H9 (cell line): Measurements from ENCODE around the gene SUN2. TPM values are rescaled to one million over a fixed set of nuclear protein-coding genes. Genes with fewer than 3 reads are reported as not detected.

ENCODE experiments used
- DNase-seq: peaks from one replicate; pipeline ENCODE4 v3.0.0-alpha.2; 2017
- H2AFZ ChIP-seq: one replicate; pipeline ENCODE4 v1.6.1; 2013; ENCODE audit warnings: mild to moderate bottlenecking, low read length, control low read depth, moderate library complexity
- H2AK5ac ChIP-seq: 2 replicates; pipeline ENCODE4 v1.6.1; 2013; ENCODE audit warnings: low read length, control low read depth, mixed read lengths; ENCODE audit not compliant: insufficient read length
- H2BK120ac ChIP-seq: one replicate; pipeline ENCODE4 v1.6.1; 2013; ENCODE audit warnings: low read depth, mild to moderate bottlenecking, low read length, control low read depth, inconsistent platforms; ENCODE audit not compliant: poor library complexity, severe bottlenecking
- H2BK12ac ChIP-seq: 2 replicates; pipeline ENCODE4 v1.6.1; 2013; ENCODE audit warnings: low read length, control low read depth, mixed read lengths, low read depth; ENCODE audit not compliant: insufficient read length
- H2BK15ac ChIP-seq: 2 replicates; pipeline ENCODE4 v1.6.1; 2013; ENCODE audit warnings: low read depth, low read length, control low read depth
- H2BK20ac ChIP-seq: one replicate; pipeline ENCODE4 v1.6.1; 2013; ENCODE audit warnings: low read depth, mild to moderate bottlenecking, low read length, control low read depth, inconsistent platforms; ENCODE audit not compliant: poor library complexity, severe bottlenecking
- H2BK5ac ChIP-seq: 2 replicates; pipeline ENCODE4 v1.6.1; 2013; ENCODE audit warnings: low read length, control low read depth, mixed read lengths; ENCODE audit not compliant: insufficient read length
- H3K14ac ChIP-seq: 2 replicates; pipeline ENCODE4 v1.6.1; 2013; ENCODE audit warnings: low read length, control low read depth; ENCODE audit not compliant: insufficient read depth
- H3K18ac ChIP-seq: 2 replicates; pipeline ENCODE4 v1.6.1; 2013; ENCODE audit warnings: low read depth, mild to moderate bottlenecking, mixed read lengths, low read length, control low read depth; ENCODE audit not compliant: insufficient read length
- H3K23ac ChIP-seq: 2 replicates; pipeline ENCODE4 v1.6.1; 2013; ENCODE audit warnings: low read length, control low read depth, mixed read lengths, low read depth; ENCODE audit not compliant: insufficient read length
- H3K23me2 ChIP-seq: 2 replicates; pipeline ENCODE4 v1.6.1; 2013; ENCODE audit warnings: low read depth, mild to moderate bottlenecking, mixed read lengths, low read length, control low read depth; ENCODE audit not compliant: insufficient read length, poor library complexity, severe bottlenecking
- H3K27ac ChIP-seq: 2 replicates; pipeline ENCODE4 v1.5.1; 2013; ENCODE audit warnings: low read length, control low read depth, mixed read lengths, low read depth; ENCODE audit not compliant: insufficient read length
- H3K27me3 ChIP-seq: 2 replicates; pipeline ENCODE4 v1.6.1; 2013; ENCODE audit warnings: low read length, control low read depth, inconsistent platforms; ENCODE audit not compliant: insufficient read depth
- H3K4ac ChIP-seq: 2 replicates; pipeline ENCODE4 v1.6.1; 2013; ENCODE audit warnings: low read depth, mild to moderate bottlenecking, control low read depth, inconsistent platforms, low read length, moderate library complexity
- H3K4me1 ChIP-seq: 2 replicates; pipeline ENCODE4 v1.6.1; 2013; ENCODE audit warnings: low read length, control low read depth, inconsistent platforms; ENCODE audit not compliant: insufficient read depth
- H3K4me2 ChIP-seq: 2 replicates; pipeline ENCODE4 v1.6.1; 2013; ENCODE audit warnings: low read length, control low read depth, mixed read lengths; ENCODE audit not compliant: insufficient read length, insufficient read depth
- H3K56ac ChIP-seq: 2 replicates; pipeline ENCODE4 v1.6.1; 2013; ENCODE audit warnings: low read depth, mild to moderate bottlenecking, mixed read lengths, low read length, control low read depth; ENCODE audit not compliant: insufficient read length
- H3K79me1 ChIP-seq: 2 replicates; pipeline ENCODE4 v1.6.1; 2013; ENCODE audit warnings: low read depth, mild to moderate bottlenecking, moderate library complexity, low read length, control low read depth, inconsistent platforms; ENCODE audit not compliant: insufficient read depth, poor library complexity, severe bottlenecking
- H3K79me2 ChIP-seq: 2 replicates; pipeline ENCODE4 v1.6.1; 2013; ENCODE audit warnings: low read length, control low read depth, inconsistent platforms; ENCODE audit not compliant: insufficient read depth
- H3K9ac ChIP-seq: 2 replicates; pipeline ENCODE4 v1.6.1; 2013; ENCODE audit warnings: low read length, control low read depth, mixed read lengths; ENCODE audit not compliant: insufficient read length; ENCODE audit errors: extremely low read depth
- H3K9me3 ChIP-seq: one replicate; pipeline ENCODE4 v1.6.1; 2013; ENCODE audit warnings: low read depth, low read length, inconsistent platforms; ENCODE audit not compliant: control insufficient read depth
- H3T11ph ChIP-seq: one replicate; pipeline ENCODE4 v1.6.1; 2013; ENCODE audit warnings: mild to moderate bottlenecking, low read length, control low read depth, inconsistent platforms
- H4K20me1 ChIP-seq: one replicate; pipeline ENCODE4 v1.6.1; 2013; ENCODE audit not compliant: control insufficient read depth, insufficient read length, insufficient read depth
- H4K5ac ChIP-seq: 2 replicates; pipeline ENCODE4 v1.6.1; 2013; ENCODE audit warnings: low read depth, mild to moderate bottlenecking, mixed read lengths, low read length, control low read depth; ENCODE audit not compliant: insufficient read length
- H4K8ac ChIP-seq: replicated peaks from 2 replicates; pipeline ENCODE4 v1.6.1; 2013; ENCODE audit warnings: low read length, control low read depth, mixed read lengths, low read depth; ENCODE audit not compliant: insufficient read length
- H4K91ac ChIP-seq: 2 replicates; pipeline ENCODE4 v1.6.1; 2013; ENCODE audit warnings: low read depth, mild to moderate bottlenecking, moderate library complexity, mixed read lengths, low read length, control low read depth; ENCODE audit not compliant: insufficient read length
- H3K27ac Mint-ChIP-seq, 3 experiments: 2 replicates in 2 of 3; 3 replicates in 1 of 3; pipeline ENCODE4 v1.8.0; 2020 to 2021; ENCODE audit warnings: mixed read lengths in 3 of 3, mild to moderate bottlenecking in 1 of 3, moderate library complexity in 1 of 3
- H3K27me3 Mint-ChIP-seq: 2 replicates; pipeline ENCODE4 v1.8.0; 2021; ENCODE audit warnings: low read depth, mild to moderate bottlenecking, moderate library complexity, mixed read lengths
- H3K36me3 Mint-ChIP-seq, 3 experiments: 2 replicates in 2 of 3; 3 replicates in 1 of 3; pipeline ENCODE4 v1.8.0; 2020 to 2021; ENCODE audit warnings: low read depth in 3 of 3, mixed read lengths in 3 of 3; ENCODE audit not compliant: insufficient read depth in 1 of 3
- H3K4me1 Mint-ChIP-seq, 2 experiments: 2 replicates each; pipeline ENCODE4 v1.8.0; 2020; ENCODE audit warnings: mixed read lengths in 2 of 2
- H3K4me3 Mint-ChIP-seq, 2 experiments: 2 replicates in 1 of 2; 3 replicates in 1 of 2; pipeline ENCODE4 v1.8.0; 2020 to 2021; ENCODE audit warnings: mild to moderate bottlenecking in 2 of 2, mixed read lengths in 2 of 2, moderate library complexity in 1 of 2
- H3K9me3 Mint-ChIP-seq, 2 experiments: 2 replicates in 1 of 2; 3 replicates in 1 of 2; pipeline ENCODE4 v1.8.0; 2020; ENCODE audit warnings: mild to moderate bottlenecking in 2 of 2, mixed read lengths in 2 of 2, moderate library complexity in 1 of 2
- CTCF ChIP-seq: fragments of 200-600 bp; sonication (generic); conservative IDR thresholded peaks from 3 replicates; pipeline ENCODE4 v1.8.0; 2021; ENCODE audit warnings: antibody characterized with exemption, mild to moderate bottlenecking
- WGBS: extraction: QIAGEN DNeasy Blood & Tissue Kit; methylation state at CpG from one replicate; pipeline ENCODE4 v1.1.7; 2013; ENCODE audit warnings: missing lambda C conversion rate, low lambda C conversion rate, mixed read lengths; ENCODE audit not compliant: insufficient read length; ENCODE audit errors: extremely low coverage; 5-methylcytosine and 5-hydroxymethylcytosine counted together
- total RNA-seq: library from RNA; stranded (reverse); gene quantifications from 2 replicates; pipeline ENCODE4 v1.2.1, GENCODE V29; 2021

SUN2 gene
- total RNA-seq, 1 experiment from 2014 or later: 12.0 TPM

- H3K27me3 Mint-ChIP-seq: peaks cover 2% of the 10 kb centered on the region
- Histone ChIP-seq H2BK15ac (no peak overlapping the region), H3K9ac (no peak overlapping the region), H4K5ac (no peak overlapping the region), H4K20me1 (no peaks in the 10 kb centered on the region), H3K4ac (no peak overlapping the region), H2BK120ac (no peak overlapping the region), H3K79me2 (no peaks in the 10 kb centered on the region), H4K8ac (no peak overlapping the region), H2AFZ (no peak overlapping the region), H3K27ac (no peak overlapping the region), H3K4me2 (no peak overlapping the region), H3K56ac (no peak overlapping the region), H2AK5ac (no peak overlapping the region), H3K18ac (no peak overlapping the region), H2BK12ac (no peak overlapping the region), H3K4me1 (no peaks in the 10 kb centered on the region), H3K79me1 (no peaks in the 10 kb centered on the region), H4K91ac (no peak overlapping the region), H3K27me3 (no peaks in the 10 kb centered on the region), H3K9me3 (no peaks in the 10 kb centered on the region), H3T11ph (no peak overlapping the region), H2BK20ac (no peak overlapping the region), H3K14ac (no peak overlapping the region), H2BK5ac (no peak overlapping the region), H3K23me2 (no peaks in the 10 kb centered on the region), H3K23ac (no peak overlapping the region)
- DNase-seq: no peak
- H3K36me3 Mint-ChIP-seq: no peaks in the 10 kb centered on the region
- H3K4me3 Mint-ChIP-seq: no peak overlapping the region
- no peak for TF ChIP-seq CTCF
- no peak overlapping the region; a peak in 1 of 7 replicates for H3K27ac Mint-ChIP-seq
- no CpG with 5 or more reads among the region's 8 CpGs for WGBS
- H3K4me1 Mint-ChIP-seq: peaks cover 4 to 17% of the 10 kb centered on the region in 2 experiments
- H3K9me3 Mint-ChIP-seq: no peaks in the 10 kb centered on the region
Observed at GRCh38 chr22:38772623-38772873, 16.8 kb upstream of the SUN2 start.
